Fibroblast of lung (primary cell): ENCODE data around the gene ZNF516. TPM values are rescaled to one million over a fixed set of nuclear protein-coding genes. Genes with fewer than 3 reads are reported as not detected.

Source experiments
- DNase-seq, 2 donors: peaks; one replicate each; pipeline versions ENCODE4 v3.0.0 to v3.0.0-alpha.2; 2010; ENCODE audit warnings: low read depth in 2 of 2
- H2AFZ ChIP-seq: 2 replicates; pipeline ENCODE4 v1.5.1; 2012; ENCODE audit warnings: low read length, control low read depth, inconsistent platforms
- H3K27ac ChIP-seq: 2 replicates; pipeline ENCODE4 v1.5.1; 2011; ENCODE audit warnings: low read length, control low read depth; ENCODE audit not compliant: insufficient read depth
- H3K27me3 ChIP-seq: 2 replicates; pipeline ENCODE4 v1.5.1; 2011; ENCODE audit warnings: mild to moderate bottlenecking, low read length; ENCODE audit not compliant: control insufficient read depth, insufficient read depth
- H3K36me3 ChIP-seq: 2 replicates; pipeline ENCODE4 v1.5.1; 2011; ENCODE audit warnings: low read length; ENCODE audit not compliant: control insufficient read depth, insufficient read depth
- H3K4me1 ChIP-seq: 2 replicates; pipeline ENCODE4 v1.5.1; 2011; ENCODE audit warnings: low read length; ENCODE audit not compliant: control insufficient read depth, insufficient read depth; ENCODE audit errors: extremely low read depth
- H3K4me2 ChIP-seq: 2 replicates; pipeline ENCODE4 v1.5.1; 2011; ENCODE audit warnings: low read length, control low read depth; ENCODE audit not compliant: insufficient read depth; ENCODE audit errors: extremely low read depth
- H3K4me3 ChIP-seq, 4 experiments: fragments of 200-600 bp in 1 of 4; sonication (generic) in 1 of 4; replicated peaks in 1 of 4; 2 replicates each; pipeline ENCODE4 v1.5.1; 2011 to 2016; ENCODE audit warnings: low read length in 4 of 4, low read depth in 3 of 4, mild to moderate bottlenecking in 3 of 4, control low read depth in 2 of 4, inconsistent platforms in 1 of 4, mixed read lengths in 1 of 4; ENCODE audit not compliant: insufficient read depth in 1 of 4; ENCODE audit errors: control extremely low read depth in 1 of 4
- H3K79me2 ChIP-seq: 2 replicates; pipeline ENCODE4 v1.5.1; 2012; ENCODE audit warnings: mild to moderate bottlenecking, low read length, inconsistent platforms; ENCODE audit not compliant: control insufficient read depth, insufficient read depth
- H3K9ac ChIP-seq: 2 replicates; pipeline ENCODE4 v1.5.1; 2011; ENCODE audit warnings: mild to moderate bottlenecking, low read length, control low read depth; ENCODE audit not compliant: insufficient read depth
- H3K9me3 ChIP-seq: 2 replicates; pipeline ENCODE4 v1.5.1; 2012; ENCODE audit warnings: low read depth, low read length; ENCODE audit not compliant: control insufficient read depth, insufficient read depth
- H4K20me1 ChIP-seq: 2 replicates; pipeline ENCODE4 v1.5.1; 2011; ENCODE audit warnings: low read length; ENCODE audit not compliant: control insufficient read depth, insufficient read depth; ENCODE audit errors: extremely low read depth
- EZH2 ChIP-seq: IDR thresholded peaks from 2 replicates; pipeline ENCODE4 v1.5.1; 2012; ENCODE audit warnings: low read length, control low read depth, mild to moderate bottlenecking; ENCODE audit errors: missing control alignments
- polyA plus RNA-seq, 2 donors: library from polyadenylated mRNA; depleted of rRNA in 1 of 2; stranded (reverse) in 1 of 2; unstranded in 1 of 2; fragments of >200 nt; gene quantifications; 2 replicates each; pipeline ENCODE4 v1.2.1, GENCODE V29; 2011 to 2012; ENCODE audit warnings: missing spikeins in 1 of 2
- total RNA-seq: library from RNA; depleted of rRNA; stranded (reverse); fragments of >200 nt; gene quantifications from 2 replicates; pipeline ENCODE4 v1.2.1, GENCODE V29; 2014
- TF ChIP-seq, protein P1 (sequence below), 2 donors: IDR thresholded peaks in 1 of 2; conservative IDR thresholded peaks in 1 of 2; 1 replicate in 1 of 2; 2 replicates in 1 of 2; pipeline ENCODE4 v1.5.1; 2011 to 2012; ENCODE audit warnings: low read length in 2 of 2, control low read depth in 1 of 2, inconsistent platforms in 1 of 2, low read depth in 1 of 2, mild to moderate bottlenecking in 1 of 2

Gene ZNF516
- total and polyA plus RNA-seq, 2 donors (not counting 1 experiment from before 2014, with no cell fraction given) = 7.9 to 32.7 TPM

DNA sequence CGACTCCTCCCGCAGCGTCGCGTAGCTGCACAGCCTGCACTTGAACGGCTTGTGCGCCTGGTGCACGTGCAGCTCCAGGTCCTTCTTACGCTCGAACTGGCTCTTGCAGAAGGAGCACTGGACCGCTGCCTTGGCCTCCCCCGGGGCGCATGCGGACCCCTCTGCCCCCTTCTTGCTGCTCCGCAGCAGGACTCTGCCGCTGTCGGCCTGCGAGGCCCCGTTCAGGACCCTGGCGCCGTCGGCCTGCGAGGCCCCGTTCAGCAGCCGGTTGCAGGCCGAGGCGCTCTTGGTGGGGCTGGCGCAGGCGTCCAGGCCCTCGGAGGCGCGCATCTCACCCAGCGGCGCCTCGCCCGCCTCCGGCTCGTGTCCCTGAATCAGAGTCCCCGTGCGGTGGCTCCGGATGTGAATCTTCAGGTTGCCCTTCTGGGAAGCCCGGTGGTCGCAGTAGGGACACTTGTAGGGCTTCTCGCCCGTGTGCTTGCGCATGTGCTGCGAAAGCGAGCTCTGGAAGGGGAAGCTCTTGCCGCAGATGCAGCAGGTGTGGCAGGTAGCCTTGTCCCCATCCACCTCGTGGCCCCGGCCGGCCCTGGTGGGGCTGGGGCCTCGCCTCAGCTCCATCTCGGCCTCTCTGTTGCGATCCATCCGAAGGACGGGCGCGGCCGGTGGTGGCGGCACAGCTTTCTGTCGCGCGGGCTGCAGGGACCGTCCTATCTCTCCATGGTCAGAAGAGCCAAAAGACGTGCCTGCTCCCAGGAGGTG, 52.5 kb downstream of the ZNF516 start:
- Histone ChIP-seq H2AFZ (no peak overlapping the region), H3K4me1 (peaks cover 23% of the 10 kb centered on the region), H3K36me3 (peaks cover 16% of the 10 kb centered on the region), H3K27me3 (no peaks in the 10 kb centered on the region), H3K4me2 (no peak overlapping the region), H4K20me1 (no peaks in the 10 kb centered on the region), H3K79me2 (peaks cover 48% of the 10 kb centered on the region), H3K9ac (no peak overlapping the region), H3K9me3 (no peaks in the 10 kb centered on the region), H3K27ac (no peak overlapping the region), H3K4me3 (no peak overlapping the region)
- no peak for DNase-seq
- TF ChIP-seq EZH2 = no peak
- TF ChIP-seq, protein P1, sequence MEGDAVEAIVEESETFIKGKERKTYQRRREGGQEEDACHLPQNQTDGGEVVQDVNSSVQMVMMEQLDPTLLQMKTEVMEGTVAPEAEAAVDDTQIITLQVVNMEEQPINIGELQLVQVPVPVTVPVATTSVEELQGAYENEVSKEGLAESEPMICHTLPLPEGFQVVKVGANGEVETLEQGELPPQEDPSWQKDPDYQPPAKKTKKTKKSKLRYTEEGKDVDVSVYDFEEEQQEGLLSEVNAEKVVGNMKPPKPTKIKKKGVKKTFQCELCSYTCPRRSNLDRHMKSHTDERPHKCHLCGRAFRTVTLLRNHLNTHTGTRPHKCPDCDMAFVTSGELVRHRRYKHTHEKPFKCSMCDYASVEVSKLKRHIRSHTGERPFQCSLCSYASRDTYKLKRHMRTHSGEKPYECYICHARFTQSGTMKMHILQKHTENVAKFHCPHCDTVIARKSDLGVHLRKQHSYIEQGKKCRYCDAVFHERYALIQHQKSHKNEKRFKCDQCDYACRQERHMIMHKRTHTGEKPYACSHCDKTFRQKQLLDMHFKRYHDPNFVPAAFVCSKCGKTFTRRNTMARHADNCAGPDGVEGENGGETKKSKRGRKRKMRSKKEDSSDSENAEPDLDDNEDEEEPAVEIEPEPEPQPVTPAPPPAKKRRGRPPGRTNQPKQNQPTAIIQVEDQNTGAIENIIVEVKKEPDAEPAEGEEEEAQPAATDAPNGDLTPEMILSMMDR (conservative IDR thresholded peaks at IDR 0.05 in 1 of 2, IDR thresholded peaks at IDR 0.05 in 1 of 2; ENCODE audit: low read depth in 1 of 2, low read length in 2 of 2) = no peak

DNA sequence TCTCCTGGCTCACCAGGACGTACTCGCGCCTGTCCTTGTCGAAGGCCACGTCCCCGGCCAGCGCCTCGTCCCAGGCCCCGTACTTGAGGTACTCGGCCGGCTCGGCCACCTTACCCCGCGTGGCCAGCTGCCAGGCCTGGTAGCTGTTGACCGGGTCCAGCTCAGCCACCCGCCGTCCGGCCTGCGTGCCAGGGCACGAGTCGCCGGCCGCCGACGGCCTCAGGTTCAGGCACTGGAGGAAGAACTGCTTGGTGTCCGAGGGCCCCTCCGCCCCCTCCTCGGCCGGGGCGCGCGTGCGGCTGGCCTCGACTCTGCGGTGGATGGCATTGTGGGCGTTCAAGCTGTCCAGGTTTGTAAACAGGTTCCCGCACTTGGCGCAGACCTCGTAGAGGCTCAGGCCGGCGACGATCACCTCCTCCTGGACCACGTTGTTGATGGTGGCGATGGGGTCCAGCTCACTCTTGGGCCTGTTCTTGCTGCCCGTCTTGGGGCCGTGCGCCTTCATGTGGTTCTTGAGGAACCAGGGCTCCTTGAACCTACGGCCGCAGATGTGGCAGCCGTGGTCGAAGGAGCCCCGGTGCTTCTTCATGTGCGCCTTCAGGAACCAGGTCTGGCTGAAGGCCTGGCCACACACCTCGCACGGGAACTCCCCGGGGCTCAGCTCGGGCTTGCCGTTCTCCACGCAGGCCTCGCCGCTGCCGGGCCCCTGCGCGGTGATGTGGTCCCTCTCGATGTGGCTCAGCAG, 53.2 kb downstream of the ZNF516 start:
- H3K36me3 ChIP-seq = peaks cover 19% of the 10 kb centered on the region
- no peak overlapping the region for H2AFZ ChIP-seq
- no peak overlapping the region for H3K9ac ChIP-seq
- peaks cover 21% of the 10 kb centered on the region for H3K4me1 ChIP-seq
- TF ChIP-seq, protein P1 (conservative IDR thresholded peaks at IDR 0.05 in 1 of 2, IDR thresholded peaks at IDR 0.05 in 1 of 2; ENCODE audit: low read depth in 1 of 2, low read length in 2 of 2) = no peak
- no peak for TF ChIP-seq EZH2
- H3K4me2 ChIP-seq = no peak overlapping the region
- H3K27ac ChIP-seq = no peak overlapping the region
- no peaks in the 10 kb centered on the region for H3K9me3 ChIP-seq
- DNase-seq = no peak
- H3K27me3 ChIP-seq = no peaks in the 10 kb centered on the region
- no peaks in the 10 kb centered on the region for H4K20me1 ChIP-seq
- H3K79me2 ChIP-seq = peaks cover 48% of the 10 kb centered on the region
- no peak overlapping the region for H3K4me3 ChIP-seq

DNA sequence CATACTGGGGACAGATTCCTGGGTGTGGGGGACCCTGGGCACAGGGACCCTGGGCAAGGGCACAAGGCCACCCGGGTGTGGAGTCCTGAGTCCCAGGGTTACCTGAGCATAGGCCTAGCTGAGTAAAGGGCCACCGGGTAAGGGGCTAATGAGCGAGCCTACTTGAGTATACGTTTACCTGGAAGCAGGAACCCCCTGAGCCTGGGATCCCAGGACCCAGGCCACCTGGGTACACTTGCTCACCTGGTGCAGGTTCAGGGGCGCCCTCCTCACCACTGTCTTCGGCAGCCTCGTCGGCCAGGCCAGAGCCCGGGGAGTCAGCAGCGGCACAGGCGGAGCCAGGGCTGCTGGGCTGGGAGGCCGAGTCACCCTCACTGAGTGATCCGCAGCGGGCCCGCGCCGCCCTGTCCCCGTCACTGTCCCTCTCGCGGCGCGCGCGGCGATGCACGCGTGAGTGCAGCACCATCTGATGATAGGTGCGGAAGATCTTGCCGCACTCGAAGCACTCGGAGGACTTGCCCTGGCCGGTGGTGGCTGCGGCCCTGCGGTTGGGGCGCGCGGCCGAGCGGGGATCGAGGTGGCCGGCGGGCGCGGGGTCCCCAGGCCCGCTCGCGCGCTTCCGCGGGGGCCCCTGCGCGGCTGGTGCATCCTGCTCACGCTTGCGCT, 53.9 kb downstream of the ZNF516 start:
- Histone ChIP-seq H3K9me3 (no peaks in the 10 kb centered on the region), H3K9ac (no peak overlapping the region), H3K27me3 (no peaks in the 10 kb centered on the region), H3K79me2 (peaks cover 45% of the 10 kb centered on the region), H4K20me1 (no peaks in the 10 kb centered on the region), H3K4me2 (no peak overlapping the region), H3K36me3 (peaks cover 19% of the 10 kb centered on the region), H3K4me1 (peaks cover 16% of the 10 kb centered on the region), H3K27ac (no peak overlapping the region), H2AFZ (no peak overlapping the region), H3K4me3 (no peak overlapping the region)
- no peak for DNase-seq
- no peak for TF ChIP-seq EZH2
- TF ChIP-seq, protein P1 (conservative IDR thresholded peaks at IDR 0.05 in 1 of 2, IDR thresholded peaks at IDR 0.05 in 1 of 2; ENCODE audit: low read depth in 1 of 2, low read length in 2 of 2) = no peak
